Nephron progenitor cell (in vitro differentiated cells): ENCODE measurements around the gene BRCC3.

Experiments
- DNase-seq: peaks from one replicate; pipeline ENCODE4 v3.0.0; 2021
- H3K27ac Mint-ChIP-seq: 2 replicates; pipeline ENCODE4 v1.8.0; 2021; ENCODE audit warnings: mild to moderate bottlenecking, moderate library complexity, mixed read lengths
- H3K27me3 Mint-ChIP-seq: 2 replicates; pipeline ENCODE4 v1.8.0; 2021; ENCODE audit warnings: mild to moderate bottlenecking, low read depth, mixed read lengths; ENCODE audit not compliant: poor library complexity
- H3K36me3 Mint-ChIP-seq: 2 replicates; pipeline ENCODE4 v1.8.0; 2021; ENCODE audit warnings: low read depth, mixed read lengths
- H3K4me1 Mint-ChIP-seq: 2 replicates; pipeline ENCODE4 v1.8.0; 2021; ENCODE audit warnings: mixed read lengths
- H3K4me3 Mint-ChIP-seq: 2 replicates; pipeline ENCODE4 v1.8.0; 2021; ENCODE audit warnings: mild to moderate bottlenecking, moderate library complexity, mixed read lengths
- H3K9me3 Mint-ChIP-seq: 2 replicates; pipeline ENCODE4 v1.8.0; 2021; ENCODE audit warnings: mild to moderate bottlenecking, moderate library complexity, mixed read lengths
- TF ChIP-seq, protein P1 (sequence below): fragments of 200-600 bp; sonication (generic); IDR thresholded peaks from 2 replicates; pipeline ENCODE4 v1.5.0; 2021; ENCODE audit warnings: antibody characterized with exemption

Gene BRCC3

DNA sequence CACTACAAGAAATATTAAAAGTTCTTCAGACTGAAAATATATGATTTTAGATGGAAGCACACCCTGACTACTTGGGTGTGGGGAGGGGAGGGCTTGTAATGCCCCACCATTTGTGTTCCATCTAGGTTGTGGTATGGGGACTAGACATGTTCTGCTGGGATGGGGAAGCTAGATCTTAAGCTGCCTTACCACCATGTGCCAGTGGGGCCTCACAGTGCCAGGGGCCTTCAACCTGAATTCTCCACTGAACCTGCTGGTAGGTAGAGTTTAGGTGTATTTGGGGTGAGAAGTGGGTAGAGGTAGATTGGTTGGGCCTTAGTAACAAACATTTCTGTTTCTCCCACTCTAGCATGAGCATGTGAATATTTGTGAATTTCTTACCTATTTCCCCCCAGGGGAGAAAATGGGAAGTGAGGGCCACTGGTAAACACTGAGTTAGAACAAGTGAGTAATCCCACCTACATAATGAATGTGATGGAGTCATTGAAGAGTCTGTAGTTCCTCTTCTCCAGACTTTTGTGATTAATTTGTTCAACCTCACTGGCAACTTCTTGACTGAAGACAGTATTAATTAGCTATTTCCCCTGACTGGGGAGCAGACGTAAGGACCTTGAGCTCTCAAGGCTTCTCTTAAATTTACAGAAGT is 44.0 kb downstream of the BRCC3 start:
- no peaks in the 10 kb centered on the region for H3K4me1 Mint-ChIP-seq
- H3K36me3 Mint-ChIP-seq: peaks cover 79% of the 10 kb centered on the region
- DNase-seq: no peak
- H3K4me3 Mint-ChIP-seq: no peak overlapping the region
- TF ChIP-seq, protein P1, sequence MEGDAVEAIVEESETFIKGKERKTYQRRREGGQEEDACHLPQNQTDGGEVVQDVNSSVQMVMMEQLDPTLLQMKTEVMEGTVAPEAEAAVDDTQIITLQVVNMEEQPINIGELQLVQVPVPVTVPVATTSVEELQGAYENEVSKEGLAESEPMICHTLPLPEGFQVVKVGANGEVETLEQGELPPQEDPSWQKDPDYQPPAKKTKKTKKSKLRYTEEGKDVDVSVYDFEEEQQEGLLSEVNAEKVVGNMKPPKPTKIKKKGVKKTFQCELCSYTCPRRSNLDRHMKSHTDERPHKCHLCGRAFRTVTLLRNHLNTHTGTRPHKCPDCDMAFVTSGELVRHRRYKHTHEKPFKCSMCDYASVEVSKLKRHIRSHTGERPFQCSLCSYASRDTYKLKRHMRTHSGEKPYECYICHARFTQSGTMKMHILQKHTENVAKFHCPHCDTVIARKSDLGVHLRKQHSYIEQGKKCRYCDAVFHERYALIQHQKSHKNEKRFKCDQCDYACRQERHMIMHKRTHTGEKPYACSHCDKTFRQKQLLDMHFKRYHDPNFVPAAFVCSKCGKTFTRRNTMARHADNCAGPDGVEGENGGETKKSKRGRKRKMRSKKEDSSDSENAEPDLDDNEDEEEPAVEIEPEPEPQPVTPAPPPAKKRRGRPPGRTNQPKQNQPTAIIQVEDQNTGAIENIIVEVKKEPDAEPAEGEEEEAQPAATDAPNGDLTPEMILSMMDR: no peak
- no peak overlapping the region for H3K27ac Mint-ChIP-seq
- no peaks in the 10 kb centered on the region for H3K27me3 Mint-ChIP-seq
- H3K9me3 Mint-ChIP-seq: peaks cover 59% of the 10 kb centered on the region

DNA sequence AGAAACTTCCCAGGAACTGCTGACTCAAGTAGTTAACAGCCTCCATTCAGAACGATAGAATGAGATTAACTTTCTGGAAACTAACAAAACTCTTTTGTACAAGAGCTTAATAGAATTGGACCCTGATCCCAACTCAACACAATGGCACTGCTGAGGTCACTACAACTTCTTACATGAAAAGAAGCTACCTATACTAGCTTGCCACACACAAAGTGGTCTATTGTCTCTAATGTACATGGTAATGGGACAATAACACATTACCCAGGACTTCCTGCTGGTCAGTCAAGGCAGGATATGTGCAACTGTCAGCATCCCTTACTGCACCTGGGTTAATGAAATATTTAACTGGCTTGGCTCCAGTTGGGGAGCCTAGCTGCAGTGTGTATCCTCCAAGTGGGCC is 56.2 kb downstream of the BRCC3 start:
- Mint-ChIP-seq H3K27me3 (peaks cover 2% of the 10 kb centered on the region), H3K36me3 (peaks cover 41% of the 10 kb centered on the region), H3K27ac (no peak overlapping the region), H3K4me3 (no peak overlapping the region), H3K4me1 (no peaks in the 10 kb centered on the region), H3K9me3 (peaks cover 58% of the 10 kb centered on the region)
- DNase-seq: no peak
- TF ChIP-seq, protein P1: no peak

DNA sequence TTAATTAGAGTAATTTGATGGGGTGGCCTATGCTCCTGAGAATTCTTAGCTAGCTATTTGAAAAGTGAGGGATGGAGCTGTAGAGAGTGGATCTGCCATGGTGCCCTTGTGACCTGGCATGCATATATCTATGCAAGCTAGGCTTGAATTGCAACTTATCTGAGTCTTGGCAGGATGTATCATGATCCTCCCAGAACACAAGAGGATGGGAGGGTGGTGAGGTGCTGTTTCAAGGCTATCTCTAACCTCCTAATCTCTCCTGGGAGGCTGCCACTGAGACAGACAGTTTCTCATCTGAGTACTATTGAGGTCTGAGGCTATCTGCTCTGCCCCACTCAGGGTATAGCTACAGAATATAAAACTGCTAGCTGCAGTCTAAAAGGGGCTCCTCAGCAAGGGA is 56.6 kb downstream of the BRCC3 start:
- TF ChIP-seq, protein P1: no peak
- Mint-ChIP-seq H3K27ac (no peak overlapping the region), H3K4me1 (no peaks in the 10 kb centered on the region), H3K4me3 (no peak overlapping the region), H3K36me3 (peaks cover 36% of the 10 kb centered on the region), H3K9me3 (peaks cover 53% of the 10 kb centered on the region), H3K27me3 (peaks cover 4% of the 10 kb centered on the region)
- no peak for DNase-seq

DNA sequence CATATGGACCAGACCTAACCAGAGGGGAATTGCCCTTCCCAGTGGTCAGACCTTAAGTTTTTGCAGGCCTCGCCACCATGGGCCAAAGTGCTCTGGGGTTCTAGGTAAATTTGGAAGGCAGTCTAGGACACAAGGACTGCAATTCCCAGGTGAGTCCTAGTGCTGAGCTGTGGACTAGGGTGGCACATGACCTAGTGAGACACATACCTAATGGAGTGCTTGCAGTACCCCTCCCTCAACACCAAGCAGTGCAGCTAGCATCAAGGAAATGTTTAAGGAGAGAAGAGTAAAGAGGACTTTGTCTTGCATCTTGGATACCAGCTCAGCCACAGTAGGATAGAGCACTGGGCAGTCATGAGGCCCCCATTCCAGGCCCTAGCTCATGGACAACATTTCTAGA is 60.8 kb downstream of the BRCC3 start:
- no peak for DNase-seq
- H3K27me3 Mint-ChIP-seq: peaks cover 8% of the 10 kb centered on the region
- H3K4me1 Mint-ChIP-seq: no peaks in the 10 kb centered on the region
- TF ChIP-seq, protein P1: no peak
- H3K27ac Mint-ChIP-seq: no peak overlapping the region
- H3K36me3 Mint-ChIP-seq: peaks cover under 1% of the 10 kb centered on the region
- H3K4me3 Mint-ChIP-seq: no peak overlapping the region
- peaks cover 45% of the 10 kb centered on the region for H3K9me3 Mint-ChIP-seq

DNA sequence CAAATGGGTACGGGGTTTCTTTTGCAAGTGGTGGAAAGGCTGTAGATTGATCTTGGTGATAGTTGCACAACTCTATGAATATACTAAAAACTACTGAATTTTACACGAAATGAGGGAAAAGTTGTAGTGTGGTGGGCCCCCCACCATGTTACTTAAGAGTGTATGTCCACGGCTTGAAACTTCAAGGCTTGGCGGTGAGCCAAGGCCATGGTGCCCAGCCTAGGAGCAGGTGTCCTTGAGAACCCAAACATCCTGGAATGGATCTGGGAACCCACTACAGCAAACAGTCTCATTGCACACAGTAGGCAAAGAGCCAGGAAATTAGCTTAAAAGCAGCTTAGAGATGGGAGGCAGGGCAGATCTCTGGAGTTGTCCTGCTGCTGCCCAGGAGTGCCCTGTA is 62.9 kb downstream of the BRCC3 start:
- Mint-ChIP-seq H3K27ac (no peak overlapping the region), H3K27me3 (peaks cover 8% of the 10 kb centered on the region), H3K4me1 (no peaks in the 10 kb centered on the region), H3K4me3 (no peak overlapping the region), H3K9me3 (peaks cover 42% of the 10 kb centered on the region), H3K36me3 (no peaks in the 10 kb centered on the region)
- TF ChIP-seq, protein P1: no peak
- DNase-seq: no peak

DNA sequence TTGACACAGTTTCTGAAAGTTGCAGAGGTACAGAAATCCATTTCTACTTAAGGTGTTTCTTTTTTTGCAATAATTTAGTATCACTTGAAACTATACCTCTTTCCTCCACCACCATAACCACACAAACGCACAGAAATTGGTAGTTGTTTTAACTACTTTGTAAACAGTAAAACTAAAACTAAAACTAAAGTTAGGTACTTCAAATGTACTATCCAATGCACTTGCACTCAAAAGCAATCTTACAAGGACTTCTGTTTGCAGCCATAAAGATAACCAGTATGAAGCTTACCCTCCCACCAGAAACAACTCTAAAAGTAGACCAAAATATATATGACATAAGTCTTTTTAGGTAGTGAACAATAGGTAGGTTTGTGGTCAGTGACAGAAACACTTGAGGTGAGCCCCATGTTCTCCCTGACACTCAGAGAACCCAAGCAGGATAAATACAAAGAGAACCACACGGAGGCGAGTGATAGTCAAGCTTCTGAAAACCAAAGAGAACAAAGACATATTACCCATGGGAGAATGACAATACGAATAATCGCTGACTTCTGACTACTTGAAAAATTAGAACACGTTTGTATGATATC is 72.7 kb downstream of the BRCC3 start:
- no peak overlapping the region for H3K27ac Mint-ChIP-seq
- peaks cover 10% of the 10 kb centered on the region for H3K27me3 Mint-ChIP-seq
- H3K36me3 Mint-ChIP-seq: no peaks in the 10 kb centered on the region
- peaks cover 19% of the 10 kb centered on the region for H3K9me3 Mint-ChIP-seq
- no peak overlapping the region for H3K4me3 Mint-ChIP-seq
- peaks cover 3% of the 10 kb centered on the region for H3K4me1 Mint-ChIP-seq
- TF ChIP-seq, protein P1: no peak
- DNase-seq: no peak
